Lower leg skin (tissue), 3 donors: Measurements from ENCODE around the gene FANK1.

Source experiments
- POLR2A ChIP-seq, 2 donors: fragments of 450-650 bp; IDR thresholded peaks; one replicate each; pipeline ENCODE4 v1.6.1; 2016 to 2017; ENCODE audit warnings: antibody characterized with exemption in 2 of 2, mild to moderate bottlenecking in 1 of 2, moderate library complexity in 1 of 2
- TF ChIP-seq, protein P1 (sequence below), 3 donors: fragments of 450-650 bp; IDR thresholded peaks; one replicate each; pipeline ENCODE4 v1.5.1; 2016; ENCODE audit warnings: antibody characterized with exemption in 3 of 3, mild to moderate bottlenecking in 3 of 3, moderate library complexity in 2 of 3

DNA sequence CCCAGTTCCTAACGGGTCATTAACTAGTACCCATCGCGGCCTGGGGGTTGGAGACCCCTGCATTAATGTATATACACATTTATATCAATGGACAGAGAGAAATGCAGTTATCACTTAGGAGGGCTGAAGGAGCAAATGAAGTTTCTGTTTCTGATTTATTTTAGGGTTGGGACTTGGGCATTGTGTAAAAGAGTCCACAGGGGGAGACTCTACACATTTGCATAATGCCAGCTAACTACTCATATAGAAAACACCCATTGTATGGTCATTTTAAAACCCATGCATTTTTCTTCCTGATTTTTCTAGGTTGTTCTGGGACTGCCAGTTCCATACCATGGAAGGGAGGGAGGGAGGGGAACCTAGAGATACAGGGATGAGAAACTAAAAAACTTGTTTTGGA lies 49.5 kb upstream of the FANK1 start:
- TF ChIP-seq, protein P1, sequence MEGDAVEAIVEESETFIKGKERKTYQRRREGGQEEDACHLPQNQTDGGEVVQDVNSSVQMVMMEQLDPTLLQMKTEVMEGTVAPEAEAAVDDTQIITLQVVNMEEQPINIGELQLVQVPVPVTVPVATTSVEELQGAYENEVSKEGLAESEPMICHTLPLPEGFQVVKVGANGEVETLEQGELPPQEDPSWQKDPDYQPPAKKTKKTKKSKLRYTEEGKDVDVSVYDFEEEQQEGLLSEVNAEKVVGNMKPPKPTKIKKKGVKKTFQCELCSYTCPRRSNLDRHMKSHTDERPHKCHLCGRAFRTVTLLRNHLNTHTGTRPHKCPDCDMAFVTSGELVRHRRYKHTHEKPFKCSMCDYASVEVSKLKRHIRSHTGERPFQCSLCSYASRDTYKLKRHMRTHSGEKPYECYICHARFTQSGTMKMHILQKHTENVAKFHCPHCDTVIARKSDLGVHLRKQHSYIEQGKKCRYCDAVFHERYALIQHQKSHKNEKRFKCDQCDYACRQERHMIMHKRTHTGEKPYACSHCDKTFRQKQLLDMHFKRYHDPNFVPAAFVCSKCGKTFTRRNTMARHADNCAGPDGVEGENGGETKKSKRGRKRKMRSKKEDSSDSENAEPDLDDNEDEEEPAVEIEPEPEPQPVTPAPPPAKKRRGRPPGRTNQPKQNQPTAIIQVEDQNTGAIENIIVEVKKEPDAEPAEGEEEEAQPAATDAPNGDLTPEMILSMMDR (IDR thresholded peaks at IDR 0.05) = no peak
- no peak for TF ChIP-seq POLR2A (IDR thresholded peaks at IDR 0.05)
